NOMO-1 (cell line): Measurements from ENCODE around the gene LRP10.
"Not testable (repeated sequence)": the region's sequence is repeated elsewhere in the genome, so short reads cannot be mapped to it uniquely, and the experiment has no call there.

Source experiments
- DNase-seq, 2 experiments: peaks; one replicate each; lab custom pipeline; 2025; ENCODE audit not compliant: unreplicated experiment in 2 of 2; lab: John Stamatoyannopoulos, UW

The LRP10 gene

GRCh38 chr14:22860377-22860776 lies 11.2 kb upstream of the LRP10 start:
- DNase-seq, result not testable (repeated sequence)

- DNase-seq, result no peak
Observed at GRCh38 chr14:22861651-22862050, 9.9 kb upstream of the LRP10 start.

DNA sequence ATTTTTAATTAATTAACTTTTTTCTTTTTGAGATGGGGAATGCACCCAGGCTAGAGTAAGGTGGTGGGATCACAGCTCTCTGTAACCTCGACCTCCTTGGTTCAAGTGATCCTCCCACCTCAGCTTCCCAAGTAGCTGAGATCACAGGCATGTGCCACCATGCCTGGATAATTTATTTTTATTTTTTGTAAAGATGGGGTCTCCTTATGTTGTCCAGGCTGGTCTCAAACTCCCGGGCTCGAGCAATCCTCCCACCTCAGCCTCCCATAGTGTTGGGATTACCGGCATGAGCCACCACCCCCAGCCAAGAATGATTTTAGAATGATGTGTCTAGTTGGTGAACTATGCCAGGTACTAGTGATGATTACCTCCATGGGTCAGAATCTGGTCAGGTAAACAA lies 6.6 kb upstream of the LRP10 start:
- DNase-seq, result no peak

GRCh38 chr14:22865424-22866405 lies 5.8 kb upstream of the LRP10 start:
- no peak for DNase-seq

GRCh38 chr14:22866874-22867273 lies 4.7 kb upstream of the LRP10 start:
- DNase-seq, result no peak

GRCh38 chr14:22870811-22871223 lies 723 bp upstream of the LRP10 start:
- peak; percentile 49 to 83 for DNase-seq

- peak; percentile 46 to 52 for DNase-seq
Observed at GRCh38 chr14:22872033-22872832, 693 bp downstream of the LRP10 start.

GRCh38 chr14:22872833-22873520 lies 1.4 kb downstream of the LRP10 start:
- DNase-seq, result no peak

DNA sequence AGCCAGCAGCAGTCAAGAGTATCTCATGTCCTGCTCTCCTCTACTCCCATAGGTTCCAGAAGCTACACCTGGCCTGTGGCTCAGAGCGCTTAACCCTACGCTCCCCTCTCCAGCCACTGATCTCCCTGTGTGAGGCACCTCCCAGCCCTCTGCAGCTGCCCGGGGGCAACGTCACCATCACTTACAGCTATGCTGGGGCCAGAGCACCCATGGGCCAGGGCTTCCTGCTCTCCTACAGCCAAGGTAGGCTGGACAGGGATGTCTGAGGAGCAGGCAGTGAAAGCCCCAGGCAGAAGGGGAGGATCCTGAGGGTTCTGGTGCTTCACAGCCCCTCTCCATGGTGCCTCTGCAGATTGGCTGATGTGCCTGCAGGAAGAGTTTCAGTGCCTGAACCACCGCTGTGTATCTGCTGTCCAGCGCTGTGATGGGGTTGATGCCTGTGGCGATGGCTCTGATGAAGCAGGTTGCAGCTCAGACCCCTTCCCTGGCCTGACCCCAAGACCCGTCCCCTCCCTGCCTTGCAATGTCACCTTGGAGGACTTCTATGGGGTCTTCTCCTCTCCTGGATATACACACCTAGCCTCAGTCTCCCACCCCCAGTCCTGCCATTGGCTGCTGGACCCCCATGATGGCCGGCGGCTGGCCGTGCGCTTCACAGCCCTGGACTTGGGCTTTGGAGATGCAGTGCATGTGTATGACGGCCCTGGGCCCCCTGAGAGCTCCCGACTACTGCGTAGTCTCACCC lies 3.6 kb downstream of the LRP10 start:
- no peak for DNase-seq

DNA sequence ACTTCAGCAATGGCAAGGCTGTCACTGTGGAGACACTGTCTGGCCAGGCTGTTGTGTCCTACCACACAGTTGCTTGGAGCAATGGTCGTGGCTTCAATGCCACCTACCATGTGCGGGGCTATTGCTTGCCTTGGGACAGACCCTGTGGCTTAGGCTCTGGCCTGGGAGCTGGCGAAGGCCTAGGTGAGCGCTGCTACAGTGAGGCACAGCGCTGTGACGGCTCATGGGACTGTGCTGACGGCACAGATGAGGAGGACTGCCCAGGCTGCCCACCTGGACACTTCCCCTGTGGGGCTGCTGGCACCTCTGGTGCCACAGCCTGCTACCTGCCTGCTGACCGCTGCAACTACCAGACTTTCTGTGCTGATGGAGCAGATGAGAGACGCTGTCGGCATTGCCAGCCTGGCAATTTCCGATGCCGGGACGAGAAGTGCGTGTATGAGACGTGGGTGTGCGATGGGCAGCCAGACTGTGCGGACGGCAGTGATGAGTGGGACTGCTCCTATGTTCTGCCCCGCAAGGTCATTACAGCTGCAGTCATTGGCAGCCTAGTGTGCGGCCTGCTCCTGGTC lies 4.3 kb downstream of the LRP10 start:
- no peak for DNase-seq

DNA sequence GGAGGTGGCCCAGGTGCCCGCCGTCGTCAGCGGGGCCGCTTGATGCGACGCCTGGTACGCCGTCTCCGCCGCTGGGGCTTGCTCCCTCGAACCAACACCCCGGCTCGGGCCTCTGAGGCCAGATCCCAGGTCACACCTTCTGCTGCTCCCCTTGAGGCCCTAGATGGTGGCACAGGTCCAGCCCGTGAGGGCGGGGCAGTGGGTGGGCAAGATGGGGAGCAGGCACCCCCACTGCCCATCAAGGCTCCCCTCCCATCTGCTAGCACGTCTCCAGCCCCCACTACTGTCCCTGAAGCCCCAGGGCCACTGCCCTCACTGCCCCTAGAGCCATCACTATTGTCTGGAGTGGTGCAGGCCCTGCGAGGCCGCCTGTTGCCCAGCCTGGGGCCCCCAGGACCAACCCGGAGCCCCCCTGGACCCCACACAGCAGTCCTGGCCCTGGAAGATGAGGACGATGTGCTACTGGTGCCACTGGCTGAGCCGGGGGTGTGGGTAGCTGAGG lies 5.5 kb downstream of the LRP10 start:
- no peak for DNase-seq

DNA sequence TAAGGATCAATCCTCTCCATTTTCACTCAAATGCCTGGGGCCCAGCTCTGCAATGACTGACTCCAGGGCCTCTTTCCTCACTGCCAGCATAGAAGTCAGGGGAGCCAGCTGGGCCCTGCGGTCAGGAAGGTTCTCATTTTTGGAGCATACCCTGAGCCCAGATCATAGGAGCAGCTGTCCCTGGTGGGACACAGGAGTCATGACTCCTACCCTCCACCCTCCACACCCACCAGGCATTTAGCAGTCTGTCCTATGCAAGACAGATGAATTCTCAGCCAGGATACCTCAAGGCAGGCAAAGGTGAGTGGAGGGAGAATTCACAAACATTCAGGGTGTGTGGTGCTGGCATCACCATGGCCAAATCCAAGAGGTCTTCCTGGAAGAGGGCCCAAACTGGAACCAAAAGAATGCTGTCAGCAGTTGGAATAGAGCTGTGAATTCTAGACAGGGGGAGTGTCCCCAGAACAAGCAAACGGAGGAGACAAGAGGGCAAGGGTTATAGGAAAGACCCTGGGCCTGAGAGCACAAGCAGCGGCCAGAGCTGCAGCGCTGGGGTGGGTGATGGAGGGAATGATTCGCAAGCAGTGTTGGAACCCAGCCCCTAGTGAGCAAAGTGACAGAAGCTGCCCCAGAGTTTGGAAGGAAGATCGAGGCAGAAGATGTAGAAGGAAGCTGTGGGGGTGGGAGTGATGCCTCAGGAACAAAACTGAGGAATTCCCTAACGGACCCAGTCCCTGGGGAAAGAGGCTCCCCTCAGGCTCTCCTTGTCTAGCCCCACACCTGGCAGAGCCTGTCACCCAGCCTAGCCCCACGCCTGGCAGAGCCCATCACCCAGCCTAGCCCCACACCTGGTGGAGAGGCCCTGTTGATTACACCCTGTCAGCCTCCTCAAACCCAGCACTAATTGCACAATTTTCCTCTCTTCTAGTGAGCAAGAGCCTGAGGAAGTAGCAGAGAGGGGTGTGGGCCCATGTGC lies 7.0 kb downstream of the LRP10 start:
- no peak for DNase-seq

DNA sequence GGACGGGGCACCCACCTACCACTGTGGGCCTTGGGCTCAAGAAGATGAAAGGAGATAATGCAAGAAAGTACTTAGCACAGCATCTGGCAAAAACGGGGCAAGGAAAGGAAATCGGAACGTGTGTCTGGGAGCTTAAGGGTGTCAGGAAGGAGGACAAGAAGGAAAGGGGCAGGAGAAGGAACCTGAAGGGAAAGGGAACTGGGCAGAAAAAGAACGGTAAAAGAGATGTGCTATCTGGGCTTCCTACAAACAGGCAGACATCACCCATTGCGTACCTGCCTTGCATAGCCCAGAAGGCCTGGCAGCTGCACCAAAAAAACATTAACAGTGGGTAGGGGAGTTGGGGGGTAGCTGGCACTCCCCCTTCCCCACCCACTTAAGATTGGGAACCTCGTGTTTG lies 10.5 kb downstream of the LRP10 start:
- no peak for DNase-seq

GRCh38 chr14:22882529-22883172 lies 11.1 kb downstream of the LRP10 start:
- DNase-seq, result no peak

DNA sequence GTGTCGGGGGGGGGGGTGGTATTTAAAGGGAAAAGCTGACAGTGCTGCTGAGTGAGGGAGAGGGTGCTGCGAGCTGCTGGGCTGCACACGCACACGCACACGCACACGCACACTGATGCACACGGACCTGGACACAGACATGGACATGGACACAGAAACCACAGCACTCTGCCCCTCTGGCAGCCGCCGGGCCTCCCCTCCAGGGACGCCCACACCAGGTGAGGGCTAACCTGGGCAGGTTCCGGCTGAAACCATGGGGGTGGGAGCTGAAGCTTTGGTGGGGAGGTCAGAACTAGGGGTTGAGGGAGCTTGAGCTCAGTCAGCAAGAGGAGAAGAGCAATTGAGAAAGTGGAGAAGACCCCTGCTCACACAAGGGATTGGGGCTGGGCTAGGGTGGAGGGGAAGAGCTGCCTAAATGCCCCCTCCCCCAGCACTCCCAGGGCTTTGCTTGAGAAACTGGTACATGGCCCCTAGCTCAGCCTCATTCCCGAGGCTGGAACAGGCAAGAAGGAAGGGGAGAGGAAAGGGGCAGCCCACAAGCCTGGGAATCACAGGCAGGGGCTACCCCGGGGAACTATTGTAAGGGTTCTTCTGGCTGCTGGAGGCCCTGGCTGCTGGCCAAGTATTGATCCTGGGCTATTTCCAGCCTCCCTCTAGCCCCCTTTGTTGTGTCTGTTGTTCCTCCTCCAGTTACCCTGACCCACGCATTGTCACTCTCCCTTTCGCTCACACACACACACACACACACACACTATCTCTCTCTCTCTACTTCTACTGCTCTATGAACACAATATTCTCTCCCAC lies 11.8 kb downstream of the LRP10 start, which contains the start of gene REM2:
REM2 (plus strand) TSS at position 50 of the 804 bp plus-strand sequence; CDS start at position 116, 66 bp downstream.
- no peak for DNase-seq

DNA sequence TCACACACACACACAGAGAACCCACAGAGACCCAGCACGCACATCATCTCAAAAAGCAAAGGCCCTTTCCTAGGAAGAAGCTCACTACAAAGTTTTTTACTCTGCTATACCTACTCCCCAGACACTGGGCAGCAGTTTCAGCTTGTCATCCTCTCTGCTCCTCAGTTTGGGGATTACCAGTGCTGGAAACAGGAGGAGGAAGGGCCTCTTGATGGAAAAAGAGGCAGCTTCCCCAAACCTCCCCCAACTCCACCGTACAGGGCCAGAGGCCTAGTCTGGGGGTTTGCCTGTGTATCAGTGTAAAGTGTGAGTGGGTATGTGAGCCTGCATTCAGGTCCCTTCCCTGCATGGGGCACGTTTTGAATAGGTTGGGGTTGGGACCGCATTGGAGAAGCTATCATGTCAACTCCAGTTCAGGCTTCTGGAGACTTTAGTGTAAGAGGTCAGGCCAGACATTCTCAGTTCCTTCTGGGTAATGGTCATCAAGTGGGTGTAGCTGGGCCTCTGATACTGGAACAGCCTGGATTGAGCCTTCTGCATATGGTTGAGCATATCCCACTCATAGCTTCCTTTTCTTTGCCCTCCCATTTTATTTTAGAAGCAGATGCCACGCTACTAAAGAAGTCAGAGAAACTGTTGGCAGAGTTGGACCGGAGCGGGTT lies 12.7 kb downstream of the LRP10 start:
- DNase-seq, result no peak
